ENCODE results near the gene RSRP1. TPM values are rescaled to one million over a fixed set of nuclear protein-coding genes. Genes with fewer than 3 reads are reported as not detected.

Gene RSRP1
- total and polyA plus RNA-seq, 2 of the 8 experiments (the other 6 are each of a cell fraction or from before 2014, with no cell fraction given): 32.9 to 59.4 TPM

GRCh38 chr1:25194572-25195020 lies 52.7 kb downstream of the RSRP1 start:
- no peak overlapping the region for H3K18ac ChIP-seq (ENCODE audit: extremely low read depth, low read length)
- 91% methylated on average over 17 of the region's 17 CpGs; no CpG with 5 or more reads in 1 of the 2 experiments for WGBS, 2 experiments (ENCODE audit: extremely low coverage in 1 of 2, insufficient coverage in 1 of 2, insufficient read length in 1 of 2, insufficient replicate concordance in 2 of 2, low coverage in 1 of 2, low lambda C conversion rate in 2 of 2, missing lambda C conversion rate in 1 of 2)
- POLR2A ChIA-PET (ENCODE audit: partially characterized antibody): no interaction called here
- no peak overlapping the region for H3K9ac ChIP-seq (replicated peaks in 1 of 4; ENCODE audit: extremely low read depth in 1 of 4, low read depth in 3 of 4, low read length in 3 of 4)
- no peak overlapping the region for H2AK5ac ChIP-seq (ENCODE audit: low read depth, low read length)
- no peaks in the 10 kb centered on the region for H3K79me1 ChIP-seq (ENCODE audit: low read depth, low read length)
- H4K91ac ChIP-seq (replicated peaks; ENCODE audit: insufficient read length, low read length): peak overlapping the region; percentile 93
- H3K36me3 ChIP-seq (ENCODE audit: control insufficient read depth in 2 of 4, insufficient read depth in 4 of 4, low read length in 3 of 4): no peaks in the 10 kb centered on the region
- no peak overlapping the region for H3K56ac ChIP-seq (replicated peaks; ENCODE audit: insufficient read length, low read depth, low read length)
- FAIRE-seq (no peak), DNase-seq (ENCODE audit: low read depth in 1 of 2, low spot score in 2 of 2) (no peak)
- peak overlapping the region; percentile 14; the same call in 1 of the 2 replicates for H4K8ac ChIP-seq (ENCODE audit: extremely low read depth, insufficient read depth, low read length)
- H3K23ac ChIP-seq (ENCODE audit: insufficient read length): no peak overlapping the region
- H2AFZ ChIP-seq (ENCODE audit: low read length): no peak overlapping the region; the same call in 1 of the 2 replicates
- H3K27me3 ChIP-seq (replicated peaks in 1 of 4; ENCODE audit: control insufficient read depth in 3 of 4, extremely low read depth in 1 of 4, insufficient read depth in 3 of 4, low read length in 3 of 4): no peaks in the 10 kb centered on the region
- no peak overlapping the region for H3K4me2 ChIP-seq (ENCODE audit: insufficient read depth in 1 of 2, low read depth in 2 of 2, low read length in 2 of 2)
- peaks cover 2 to 9% (median 4%) of the 10 kb centered on the region in 4 experiments; a peak in 3 of 7 replicates for H3K4me1 ChIP-seq (replicated peaks in 1 of 4; ENCODE audit: control insufficient read depth in 3 of 4, insufficient read depth in 4 of 4, low read length in 3 of 4)
- no peak overlapping the region for H2BK120ac ChIP-seq (replicated peaks; ENCODE audit: low read depth, low read length)
- H3K23me2 ChIP-seq (ENCODE audit: low read depth, low read length): peaks cover 4% of the 10 kb centered on the region; the same call in 1 of the 2 replicates
- no peaks in the 10 kb centered on the region for H3K9me3 ChIP-seq (ENCODE audit: insufficient read depth in 2 of 2, low read depth in 1 of 2, low read length in 1 of 2)
- H2BK15ac ChIP-seq (ENCODE audit: low read length): peak overlapping the region; percentile 18; the same call in 1 of the 2 replicates
- peaks cover 0 to 4% of the 10 kb centered on the region in 2 experiments for H4K20me1 ChIP-seq (replicated peaks in 1 of 2; ENCODE audit: control insufficient read depth in 1 of 2, insufficient read depth in 2 of 2, low read length in 2 of 2)
- 0 out of 2 replicates have a peak overlapping the region, but pooled peaks have one; percentile 71 for H2BK5ac ChIP-seq (ENCODE audit: low read depth, low read length)
- no peak for TF ChIP-seq SIRT6 (IDR thresholded peaks at IDR 0.05; ENCODE audit: low read length)
- no peak for TF ChIP-seq SP4 (IDR thresholded peaks at IDR 0.05; ENCODE audit: low read length)
- TF ChIP-seq USF2 (IDR thresholded peaks at IDR 0.05; ENCODE audit: low read length): no peak
- H3K79me2 ChIP-seq (ENCODE audit: control insufficient read depth in 1 of 2, insufficient read depth in 2 of 2, low read length in 2 of 2): no peaks in the 10 kb centered on the region
- H3K27ac ChIP-seq (ENCODE audit: low read depth, low read length): no peak overlapping the region
- no peak overlapping the region for H3K4ac ChIP-seq (replicated peaks; ENCODE audit: insufficient read length, low read depth, low read length)
- 0 out of 2 replicates have a peak overlapping the region, but pooled peaks have one; percentile 71 for H2BK12ac ChIP-seq (ENCODE audit: low read depth, low read length)
- no peak overlapping the region for H2BK20ac ChIP-seq (ENCODE audit: low read length)
- CTCF ChIA-PET (ENCODE audit: partially characterized antibody): interaction anchor here (0.9 to 1.4 kb wide), 4 partner anchors 9 to 46 kb away, joined by 3 to 9 read pairs (median 3); no protein-coding TSS in a partner anchor
- no peak overlapping the region for H4K5ac ChIP-seq (ENCODE audit: insufficient read length, low read depth, low read length)
- no peak overlapping the region for H3K4me3 ChIP-seq (ENCODE audit: extremely low read depth in 1 of 4, insufficient read depth in 2 of 4, low read depth in 3 of 4, low read length in 4 of 4)
- no peak overlapping the region for H3K14ac ChIP-seq (ENCODE audit: insufficient read length)
